Measurements from ENCODE around the gene TDRD12.
"Not testable (repeated sequence)": the region's sequence is repeated elsewhere in the genome, so short reads cannot be mapped to it uniquely, and the experiment has no call there.

TDRD12 gene

DNA sequence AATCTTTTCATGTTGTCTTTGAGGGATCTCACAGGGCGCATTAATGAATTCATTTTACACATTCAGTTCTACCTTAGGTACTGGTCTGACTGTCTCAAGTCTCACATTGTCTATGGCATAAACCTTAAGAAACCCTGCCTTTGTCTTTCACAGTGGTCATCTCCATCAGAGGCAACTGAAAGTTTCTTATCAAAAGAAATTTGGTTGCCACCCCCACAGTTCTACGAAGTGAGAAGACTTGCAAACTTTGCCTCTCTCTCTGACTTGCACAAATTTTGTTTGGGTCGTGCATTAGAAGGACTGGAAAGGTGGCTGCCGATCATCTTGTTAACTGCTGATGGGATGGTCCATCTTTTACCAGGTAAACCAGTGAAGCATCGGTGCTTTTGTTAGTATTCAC, 10.5 kb upstream of the TDRD12 start:
- no peak overlapping the region for H3K4me3 ChIP-seq (ENCODE audit: low read depth in 1 of 5, low read length in 5 of 5)
- H3K27ac ChIP-seq (ENCODE audit: low read depth, low read length), result no peak overlapping the region
- peaks cover 8 to 33% (median 12%) of the 10 kb centered on the region in 5 donors for H3K36me3 ChIP-seq (ENCODE audit: control insufficient read depth in 5 of 5, insufficient read depth in 5 of 5, low read length in 5 of 5)
- peaks cover 0 to 7% (median 4%) of the 10 kb centered on the region in 5 donors for H3K9me3 ChIP-seq (ENCODE audit: control insufficient read depth in 5 of 5, low read length in 5 of 5)
- H3K27me3 ChIP-seq (ENCODE audit: control insufficient read depth in 5 of 5, insufficient read depth in 4 of 5, low read length in 5 of 5), result no peaks in the 10 kb centered on the region
- no peak overlapping the region for H3K9ac ChIP-seq (ENCODE audit: low read length in 5 of 5)
- H3K4me1 ChIP-seq (ENCODE audit: control insufficient read depth in 5 of 5, insufficient read depth in 5 of 5, low read length in 5 of 5), result peaks cover 0 to 3% (median 0%) of the 10 kb centered on the region in 5 donors

DNA sequence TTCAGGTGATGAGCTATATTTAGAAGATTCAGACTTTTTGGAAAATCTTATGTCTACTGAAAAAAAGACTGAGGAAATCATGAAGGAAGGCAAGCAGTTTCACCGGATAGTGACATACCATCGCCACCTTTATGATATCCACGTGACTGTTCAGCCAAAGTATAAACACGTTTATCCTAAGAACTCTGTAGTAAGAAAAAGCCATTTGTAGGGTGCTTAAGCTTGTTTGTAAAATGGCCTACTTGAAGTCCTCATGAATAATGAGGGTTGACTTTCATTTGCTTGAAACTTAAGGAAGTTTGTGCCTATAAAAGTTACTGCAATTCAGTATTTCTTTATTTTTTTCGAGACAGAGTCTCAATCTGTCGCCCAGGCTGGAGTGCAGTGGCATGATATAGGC, 7.8 kb upstream of the TDRD12 start:
- no peaks in the 10 kb centered on the region for H3K9me3 ChIP-seq (ENCODE audit: control insufficient read depth in 5 of 5, low read length in 5 of 5)
- H3K27me3 ChIP-seq (ENCODE audit: control insufficient read depth in 5 of 5, insufficient read depth in 4 of 5, low read length in 5 of 5), result no peaks in the 10 kb centered on the region
- H3K4me1 ChIP-seq (ENCODE audit: control insufficient read depth in 5 of 5, insufficient read depth in 5 of 5, low read length in 5 of 5), result peaks cover 0 to 3% (median 0%) of the 10 kb centered on the region in 5 donors
- no peak overlapping the region for H3K4me3 ChIP-seq (ENCODE audit: low read depth in 1 of 5, low read length in 5 of 5)
- H3K36me3 ChIP-seq (ENCODE audit: control insufficient read depth in 5 of 5, insufficient read depth in 5 of 5, low read length in 5 of 5), result peaks cover 8 to 45% (median 16%) of the 10 kb centered on the region in 5 donors
- no peak overlapping the region for H3K27ac ChIP-seq (ENCODE audit: low read depth, low read length)
- no peak overlapping the region for H3K9ac ChIP-seq (ENCODE audit: low read length in 5 of 5)

DNA sequence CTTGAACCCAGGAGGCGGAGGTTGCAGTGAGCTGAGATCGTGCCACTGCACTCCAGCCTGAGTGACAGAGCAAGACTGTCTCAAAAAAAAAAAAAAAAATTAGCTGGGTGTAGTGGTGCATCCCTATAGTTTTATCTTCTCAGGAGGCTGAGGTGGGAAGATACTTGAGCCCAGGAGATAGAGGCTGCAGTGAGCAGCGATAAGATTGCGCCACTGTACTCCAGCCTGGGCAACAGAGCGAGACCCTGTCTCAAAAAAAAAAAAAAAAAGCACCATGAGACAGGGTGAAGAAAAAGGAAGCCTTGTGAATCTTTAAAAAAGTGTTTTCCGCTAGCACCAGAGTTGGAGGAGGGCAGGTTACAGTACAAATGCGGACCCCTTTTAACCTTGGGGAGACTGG, 3.4 kb upstream of the TDRD12 start:
- H3K27me3 ChIP-seq (ENCODE audit: control insufficient read depth in 5 of 5, insufficient read depth in 4 of 5, low read length in 5 of 5); H3K9me3 ChIP-seq (ENCODE audit: control insufficient read depth in 5 of 5, low read length in 5 of 5); H3K4me1 ChIP-seq (ENCODE audit: control insufficient read depth in 5 of 5, insufficient read depth in 5 of 5, low read length in 5 of 5); H3K9ac ChIP-seq (ENCODE audit: low read length in 5 of 5); H3K4me3 ChIP-seq (ENCODE audit: low read depth in 1 of 5, low read length in 5 of 5); H3K27ac ChIP-seq (ENCODE audit: low read depth, low read length): not testable (repeated sequence)
- peaks cover 8 to 44% (median 21%) of the 10 kb centered on the region in 5 donors for H3K36me3 ChIP-seq (ENCODE audit: control insufficient read depth in 5 of 5, insufficient read depth in 5 of 5, low read length in 5 of 5)

DNA sequence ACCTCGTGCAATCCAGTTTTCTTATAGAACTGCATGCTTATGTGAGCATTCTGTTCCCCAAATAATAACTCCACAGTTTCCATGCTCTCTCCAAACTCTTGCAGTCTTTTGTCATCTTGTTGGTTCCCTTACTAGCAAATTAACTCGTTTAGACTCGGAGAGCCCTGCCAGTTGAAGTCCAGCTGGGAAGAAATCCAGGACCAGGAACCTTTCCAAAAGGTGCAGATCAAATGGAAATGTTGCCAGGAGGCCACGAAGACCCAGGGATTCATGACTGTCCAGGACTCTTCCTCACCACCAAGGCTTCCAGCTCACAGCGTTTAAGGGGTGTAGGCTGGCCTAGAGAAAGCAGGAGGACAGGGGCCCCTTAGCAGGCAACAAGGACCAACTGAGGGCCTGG, 2.1 kb upstream of the TDRD12 start:
- no peak overlapping the region for H3K4me3 ChIP-seq (ENCODE audit: low read depth in 1 of 5, low read length in 5 of 5)
- no peak overlapping the region for H3K27ac ChIP-seq (ENCODE audit: low read depth, low read length)
- H3K27me3 ChIP-seq (ENCODE audit: control insufficient read depth in 5 of 5, insufficient read depth in 4 of 5, low read length in 5 of 5), result no peaks in the 10 kb centered on the region
- peaks cover 0 to 4% (median 0%) of the 10 kb centered on the region in 5 donors for H3K9me3 ChIP-seq (ENCODE audit: control insufficient read depth in 5 of 5, low read length in 5 of 5)
- no peaks in the 10 kb centered on the region for H3K4me1 ChIP-seq (ENCODE audit: control insufficient read depth in 5 of 5, insufficient read depth in 5 of 5, low read length in 5 of 5)
- no peak overlapping the region for H3K9ac ChIP-seq (ENCODE audit: low read length in 5 of 5)
- peaks cover 5 to 33% (median 15%) of the 10 kb centered on the region in 5 donors for H3K36me3 ChIP-seq (ENCODE audit: control insufficient read depth in 5 of 5, insufficient read depth in 5 of 5, low read length in 5 of 5)

DNA sequence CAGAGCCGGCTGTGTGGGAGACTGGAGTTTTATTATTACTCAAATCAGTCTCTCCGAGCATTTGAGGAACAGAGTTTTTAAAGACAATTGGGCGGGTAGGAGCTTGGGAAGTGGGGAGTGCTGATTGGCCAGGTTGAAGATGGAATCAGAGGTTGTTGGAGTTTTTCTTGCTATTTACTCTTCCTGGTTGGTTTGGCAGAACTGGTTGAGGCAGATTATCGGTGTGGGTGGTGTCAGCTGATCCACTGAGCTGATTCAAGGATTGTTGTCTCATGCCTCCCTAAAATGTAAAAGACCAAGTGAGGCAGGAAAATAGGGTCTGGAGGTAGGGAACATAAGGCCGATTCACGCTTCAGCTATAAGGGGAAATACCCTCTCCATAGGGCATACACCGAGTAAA, 1.3 kb upstream of the TDRD12 start:
- H3K36me3 ChIP-seq (ENCODE audit: control insufficient read depth in 5 of 5, insufficient read depth in 5 of 5, low read length in 5 of 5), result peaks cover 2 to 25% (median 11%) of the 10 kb centered on the region in 5 donors
- no peak overlapping the region for H3K4me3 ChIP-seq (ENCODE audit: low read depth in 1 of 5, low read length in 5 of 5)
- H3K9ac ChIP-seq (ENCODE audit: low read length in 5 of 5), result no peak overlapping the region
- H3K9me3 ChIP-seq (ENCODE audit: control insufficient read depth in 5 of 5, low read length in 5 of 5), result peaks cover 0 to 4% (median 0%) of the 10 kb centered on the region in 5 donors
- no peaks in the 10 kb centered on the region for H3K27me3 ChIP-seq (ENCODE audit: control insufficient read depth in 5 of 5, insufficient read depth in 4 of 5, low read length in 5 of 5)
- H3K27ac ChIP-seq (ENCODE audit: low read depth, low read length), result no peak overlapping the region
- H3K4me1 ChIP-seq (ENCODE audit: control insufficient read depth in 5 of 5, insufficient read depth in 5 of 5, low read length in 5 of 5), result no peaks in the 10 kb centered on the region

DNA sequence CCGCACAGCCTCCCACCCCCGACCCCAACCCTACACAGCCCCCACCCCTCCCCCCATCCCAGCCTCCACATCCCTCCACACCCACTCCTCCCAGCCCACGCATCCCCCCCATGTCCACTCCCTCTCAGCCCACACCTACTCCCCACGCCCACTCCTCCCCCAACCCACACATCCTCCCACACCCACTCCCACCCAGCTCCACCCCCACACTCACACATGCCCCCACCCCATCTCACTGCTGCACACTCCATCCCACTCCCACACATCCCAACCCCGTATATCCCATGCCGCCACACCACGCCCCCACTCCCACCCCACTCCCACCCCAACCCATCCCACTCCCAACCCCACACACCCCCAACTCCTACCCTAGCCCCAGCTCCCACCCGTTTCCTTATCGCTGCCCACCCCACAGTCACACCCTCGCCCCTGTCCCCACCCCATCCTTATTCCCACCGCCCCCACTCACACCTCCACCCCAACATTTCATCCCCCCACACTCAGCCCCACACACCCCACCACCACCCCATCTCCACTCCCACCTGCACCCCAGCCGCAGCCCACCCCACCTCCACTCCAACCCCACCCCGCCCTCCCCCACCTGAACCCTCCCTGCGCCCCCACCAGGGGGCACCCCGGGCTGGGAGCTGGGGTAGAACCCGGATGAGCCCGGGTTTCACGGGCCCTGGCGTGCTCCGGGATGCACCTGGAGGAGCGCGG, 809 bp downstream of the TDRD12 start:
- H3K36me3 ChIP-seq (ENCODE audit: control insufficient read depth in 5 of 5, insufficient read depth in 5 of 5, low read length in 5 of 5), result peaks cover 0 to 7% (median under 1%) of the 10 kb centered on the region in 5 donors
- H3K27me3 ChIP-seq (ENCODE audit: control insufficient read depth in 5 of 5, insufficient read depth in 4 of 5, low read length in 5 of 5), result no peaks in the 10 kb centered on the region
- H3K4me1 ChIP-seq (ENCODE audit: control insufficient read depth in 5 of 5, insufficient read depth in 5 of 5, low read length in 5 of 5), result no peaks in the 10 kb centered on the region
- H3K4me3 ChIP-seq (ENCODE audit: low read depth in 1 of 5, low read length in 5 of 5), result no peak overlapping the region
- no peak overlapping the region for H3K9ac ChIP-seq (ENCODE audit: low read length in 5 of 5)
- no peak overlapping the region for H3K27ac ChIP-seq (ENCODE audit: low read depth, low read length)
- peaks cover 0 to 4% (median 0%) of the 10 kb centered on the region in 5 donors for H3K9me3 ChIP-seq (ENCODE audit: control insufficient read depth in 5 of 5, low read length in 5 of 5)

DNA sequence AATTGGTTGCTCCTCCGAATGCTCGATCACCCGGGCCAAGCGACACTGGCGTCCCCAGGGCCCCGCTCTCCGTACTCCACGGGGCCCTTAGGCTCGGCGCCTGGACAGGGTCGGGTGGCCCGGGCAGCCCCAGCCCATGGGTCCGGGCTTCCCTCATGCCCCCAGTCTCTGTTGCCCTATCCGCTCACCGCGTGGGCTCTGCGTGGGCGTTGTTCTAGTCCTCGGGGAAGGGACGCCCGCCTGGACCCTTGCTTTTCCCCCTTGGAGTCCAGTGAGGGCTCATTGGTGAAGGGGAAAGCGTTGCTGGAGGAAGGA, 1.3 kb downstream of the TDRD12 start:
- H3K27me3 ChIP-seq (ENCODE audit: control insufficient read depth in 5 of 5, insufficient read depth in 4 of 5, low read length in 5 of 5), result no peaks in the 10 kb centered on the region
- no peaks in the 10 kb centered on the region for H3K4me1 ChIP-seq (ENCODE audit: control insufficient read depth in 5 of 5, insufficient read depth in 5 of 5, low read length in 5 of 5)
- no peak overlapping the region for H3K27ac ChIP-seq (ENCODE audit: low read depth, low read length)
- peaks cover 0 to 7% (median 0%) of the 10 kb centered on the region in 5 donors for H3K36me3 ChIP-seq (ENCODE audit: control insufficient read depth in 5 of 5, insufficient read depth in 5 of 5, low read length in 5 of 5)
- peaks cover 0 to 4% (median 0%) of the 10 kb centered on the region in 5 donors for H3K9me3 ChIP-seq (ENCODE audit: control insufficient read depth in 5 of 5, low read length in 5 of 5)
- H3K9ac ChIP-seq (ENCODE audit: low read length in 5 of 5), result no peak overlapping the region
- H3K4me3 ChIP-seq (ENCODE audit: low read depth in 1 of 5, low read length in 5 of 5), result no peak overlapping the region

DNA sequence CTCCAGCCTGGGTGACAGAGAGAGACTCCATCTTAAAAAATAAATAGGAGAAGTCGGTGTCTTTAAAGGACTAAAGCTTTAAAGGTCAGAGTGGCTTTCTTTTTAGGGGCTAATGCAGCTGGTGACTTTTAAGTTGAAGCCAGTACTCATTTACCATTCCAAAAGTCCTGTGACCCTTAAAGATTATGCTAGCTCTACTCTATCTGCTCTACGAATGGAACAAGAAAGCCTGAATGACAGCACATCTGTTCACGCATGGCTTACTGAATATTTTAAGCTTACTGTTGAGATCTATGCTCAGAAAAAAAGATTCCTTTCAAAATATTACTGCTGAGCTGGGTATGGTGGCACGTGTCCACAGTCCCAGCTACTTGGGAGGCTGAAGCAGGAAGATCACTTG, 16.4 kb downstream of the TDRD12 start:
- no peaks in the 10 kb centered on the region for H3K36me3 ChIP-seq (ENCODE audit: control insufficient read depth in 5 of 5, insufficient read depth in 5 of 5, low read length in 5 of 5)
- H3K27ac ChIP-seq (ENCODE audit: low read depth, low read length), result no peak overlapping the region
- no peak overlapping the region for H3K9ac ChIP-seq (ENCODE audit: low read length in 5 of 5)
- H3K4me1 ChIP-seq (ENCODE audit: control insufficient read depth in 5 of 5, insufficient read depth in 5 of 5, low read length in 5 of 5), result no peaks in the 10 kb centered on the region
- no peaks in the 10 kb centered on the region for H3K27me3 ChIP-seq (ENCODE audit: control insufficient read depth in 5 of 5, insufficient read depth in 4 of 5, low read length in 5 of 5)
- H3K9me3 ChIP-seq (ENCODE audit: control insufficient read depth in 5 of 5, low read length in 5 of 5), result no peaks in the 10 kb centered on the region
- H3K4me3 ChIP-seq (ENCODE audit: low read depth in 1 of 5, low read length in 5 of 5), result no peak overlapping the region

DNA sequence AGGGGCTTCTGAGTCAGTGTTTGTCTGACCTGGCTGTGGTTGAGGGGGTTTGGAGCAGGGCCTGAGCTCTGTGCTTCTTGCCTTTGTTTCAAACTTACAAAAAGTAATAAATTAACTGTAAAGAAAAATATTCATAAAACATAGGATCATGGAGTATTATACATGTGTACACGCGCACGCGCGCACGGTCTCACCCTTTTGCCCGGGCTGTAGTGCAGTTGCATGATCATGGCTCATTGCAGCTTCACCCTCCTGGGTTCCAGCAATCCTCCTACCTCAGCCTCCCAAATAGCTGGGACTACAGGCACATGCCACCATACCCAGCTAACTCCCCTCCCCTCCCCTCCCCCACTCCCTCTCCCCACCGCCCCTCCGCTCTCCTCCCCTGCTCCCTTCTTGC, 23.5 kb downstream of the TDRD12 start:
- no peaks in the 10 kb centered on the region for H3K9me3 ChIP-seq (ENCODE audit: control insufficient read depth in 5 of 5, low read length in 5 of 5)
- peaks cover 0 to 2% (median under 1%) of the 10 kb centered on the region in 5 donors for H3K27me3 ChIP-seq (ENCODE audit: control insufficient read depth in 5 of 5, insufficient read depth in 4 of 5, low read length in 5 of 5)
- H3K9ac ChIP-seq (ENCODE audit: low read length in 5 of 5), result no peak overlapping the region
- H3K36me3 ChIP-seq (ENCODE audit: control insufficient read depth in 5 of 5, insufficient read depth in 5 of 5, low read length in 5 of 5), result no peaks in the 10 kb centered on the region
- no peak overlapping the region for H3K27ac ChIP-seq (ENCODE audit: low read depth, low read length)
- H3K4me1 ChIP-seq (ENCODE audit: control insufficient read depth in 5 of 5, insufficient read depth in 5 of 5, low read length in 5 of 5), result no peaks in the 10 kb centered on the region
- H3K4me3 ChIP-seq (ENCODE audit: low read depth in 1 of 5, low read length in 5 of 5), result no peak overlapping the region

DNA sequence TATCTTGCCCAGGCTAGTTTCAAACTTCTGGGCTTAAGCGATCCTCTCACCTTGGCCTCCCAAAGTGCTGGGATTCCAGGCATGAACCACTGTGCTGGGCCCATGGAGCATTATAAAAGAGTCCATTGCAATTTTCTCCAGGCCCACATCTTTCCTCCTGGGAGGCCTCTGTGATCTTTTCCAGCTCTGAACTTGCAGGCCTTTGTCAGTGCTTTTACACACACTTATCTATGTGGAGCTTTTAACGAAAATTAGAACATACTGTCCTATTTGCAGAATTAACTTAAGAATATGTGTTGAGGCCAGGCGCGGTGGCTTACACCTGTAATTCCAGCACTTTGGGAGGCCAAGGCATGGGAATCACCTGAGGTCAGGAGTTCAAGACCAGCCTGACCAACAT, 23.9 kb downstream of the TDRD12 start:
- H3K9ac ChIP-seq (ENCODE audit: low read length in 5 of 5), result no peak overlapping the region
- H3K4me3 ChIP-seq (ENCODE audit: low read depth in 1 of 5, low read length in 5 of 5), result no peak overlapping the region
- no peaks in the 10 kb centered on the region for H3K9me3 ChIP-seq (ENCODE audit: control insufficient read depth in 5 of 5, low read length in 5 of 5)
- no peaks in the 10 kb centered on the region for H3K4me1 ChIP-seq (ENCODE audit: control insufficient read depth in 5 of 5, insufficient read depth in 5 of 5, low read length in 5 of 5)
- peaks cover 0 to 5% (median 5%) of the 10 kb centered on the region in 5 donors for H3K27me3 ChIP-seq (ENCODE audit: control insufficient read depth in 5 of 5, insufficient read depth in 4 of 5, low read length in 5 of 5)
- H3K27ac ChIP-seq (ENCODE audit: low read depth, low read length), result no peak overlapping the region
- no peaks in the 10 kb centered on the region for H3K36me3 ChIP-seq (ENCODE audit: control insufficient read depth in 5 of 5, insufficient read depth in 5 of 5, low read length in 5 of 5)

All from subcutaneous abdominal adipose tissue (tissue), 5 donors.